Astrocyte of the hippocampus (primary cell): ENCODE measurements around the gene ZNF576.
"Not testable (repeated sequence)": the region's sequence is repeated elsewhere in the genome, so short reads cannot be mapped to it uniquely, and the experiment has no call there.

Source experiments
- DNase-seq: peaks from one replicate; pipeline ENCODE4 v3.0.0; 2011; ENCODE audit warnings: low read depth, low spot score

ZNF576 gene

DNA sequence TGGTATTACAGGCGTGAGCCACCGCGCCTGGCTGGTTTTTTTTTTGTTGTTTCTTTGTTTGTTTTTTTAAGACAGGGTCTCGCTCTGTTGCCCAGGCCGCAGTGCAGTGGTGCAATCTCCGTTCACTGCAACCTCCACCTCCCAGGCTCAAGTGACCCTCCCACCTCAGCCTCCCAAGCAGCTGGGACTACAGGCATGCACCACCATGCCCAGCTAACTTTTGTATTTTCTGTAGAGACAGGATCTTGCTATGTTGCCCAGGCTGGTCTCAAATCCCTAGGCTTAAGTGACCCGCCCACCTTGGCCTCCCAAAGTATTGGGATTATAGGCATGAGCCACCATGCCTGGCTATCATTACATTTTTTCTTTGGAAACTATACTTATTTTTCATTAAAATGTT is 53.9 kb downstream of the ZNF576 start:
- not testable (repeated sequence) for DNase-seq
